Stimulated activated CD4-positive, alpha-beta T cell treated with anti-CD3 and anti-CD28 coated beads, Interleukin-12 subunit alpha, Interleukin-12 subunit beta, amount 100 ng/mL, for 24 hours (primary cell): ENCODE data around the gene PIAS3.

Source experiments
- DNase-seq, 2 experiments: peaks; one replicate each; pipeline ENCODE4 v3.0.0-alpha.2; 2020; ENCODE audit warnings: low read depth in 2 of 2

The PIAS3 gene

GRCh38 chr1:145858901-145859490 lies at the start of gene PIAS3:
TSS of gene PIAS3 (minus strand) at chr1:145859081. CDS start at chr1:145858990, 91 bp downstream.
- DNase-seq = peak; percentile 70 to 87

- DNase-seq = no peak
Observed at GRCh38 chr1:145908653-145909052, 49.8 kb upstream of the PIAS3 start.

- DNase-seq = no peak
Observed at GRCh38 chr1:145906954-145907753, 48.3 kb upstream of the PIAS3 start.

- DNase-seq = no peak
Observed at GRCh38 chr1:145901312-145902021, 42.6 kb upstream of the PIAS3 start.

GRCh38 chr1:145898756-145899155 lies 39.9 kb upstream of the PIAS3 start:
- no peak for DNase-seq

- DNase-seq = no peak
Observed at GRCh38 chr1:145897969-145898368, 39.1 kb upstream of the PIAS3 start.

GRCh38 chr1:145895471-145895870 lies 36.6 kb upstream of the PIAS3 start:
- no peak for DNase-seq

GRCh38 chr1:145893306-145894055 lies 34.6 kb upstream of the PIAS3 start:
- DNase-seq = no peak

GRCh38 chr1:145892486-145893087 lies 33.7 kb upstream of the PIAS3 start:
- no peak for DNase-seq

- DNase-seq = peak; percentile 14 to 52
Observed at GRCh38 chr1:145891587-145892485, 33.0 kb upstream of the PIAS3 start.

- no peak for DNase-seq
Observed at GRCh38 chr1:145891143-145891542, 32.3 kb upstream of the PIAS3 start.

- no peak for DNase-seq
Observed at GRCh38 chr1:145889722-145890121, 30.8 kb upstream of the PIAS3 start.

GRCh38 chr1:145887631-145888030 lies 28.8 kb upstream of the PIAS3 start:
- DNase-seq = no peak

- no peak for DNase-seq
Observed at GRCh38 chr1:145886816-145887215, 27.9 kb upstream of the PIAS3 start.

GRCh38 chr1:145886390-145886789 lies 27.5 kb upstream of the PIAS3 start:
- DNase-seq = no peak

GRCh38 chr1:145885738-145886287 lies 26.9 kb upstream of the PIAS3 start, which contains the start of gene ANKRD35:
TSS of gene ANKRD35 (minus strand) at chr1:145885866. CDS start at chr1:145885758, 108 bp downstream.
- DNase-seq = peak; percentile 67 to 90

- DNase-seq = no peak
Observed at GRCh38 chr1:145884675-145885074, 25.8 kb upstream of the PIAS3 start.

- DNase-seq = no peak
Observed at GRCh38 chr1:145879775-145880174, 20.9 kb upstream of the PIAS3 start.

- DNase-seq = no peak
Observed at GRCh38 chr1:145878724-145879123, 19.8 kb upstream of the PIAS3 start.

GRCh38 chr1:145877923-145878486 lies 19.1 kb upstream of the PIAS3 start:
- DNase-seq = no peak
